ENCODE data around the gene ASCC1.

ASCC1 gene

GRCh38 chr10:72134785-72135767 lies 81.0 kb downstream of the ASCC1 start:
- in situ Hi-C loops (cut with MboI; ENCODE audit: low sequenced_read_pairs) = no loop called here
- H3K4me3 ChIP-seq = no peak overlapping the region
- no peak for DNase-seq (ENCODE audit: low spot score in 2 of 2)

GRCh38 chr10:72133517-72133916 lies 82.6 kb downstream of the ASCC1 start:
- in situ Hi-C loops (cut with MboI; ENCODE audit: low sequenced_read_pairs) = no loop called here
- Histone ChIP-seq H3K4me3 (no peak overlapping the region), H3K36me3 (replicated peaks) (no peaks in the 10 kb centered on the region), H3K4me1 (peaks cover 5% of the 10 kb centered on the region), H3K9me3 (no peaks in the 10 kb centered on the region), H3K27me3 (ENCODE audit: low read depth) (no peaks in the 10 kb centered on the region)
- DNase-seq (ENCODE audit: low spot score in 2 of 2) = no peak

More at GRCh38 chr10:72134785-72135767, 81.0 kb downstream of the ASCC1 start:
- no peaks in the 10 kb centered on the region for H3K9me3 ChIP-seq
- no peaks in the 10 kb centered on the region for H3K27me3 ChIP-seq (ENCODE audit: low read depth)
- peaks cover 8% of the 10 kb centered on the region for H3K4me1 ChIP-seq
- no peaks in the 10 kb centered on the region for H3K36me3 ChIP-seq (replicated peaks)

- no peak for DNase-seq (ENCODE audit: low spot score in 2 of 2)
- in situ Hi-C loops (cut with MboI; ENCODE audit: low sequenced_read_pairs) = no loop called here
- Histone ChIP-seq H3K9me3 (no peaks in the 10 kb centered on the region), H3K4me3 (no peak overlapping the region), H3K27me3 (ENCODE audit: low read depth) (no peaks in the 10 kb centered on the region), H3K4me1 (peaks cover 12% of the 10 kb centered on the region), H3K36me3 (replicated peaks) (no peaks in the 10 kb centered on the region)
Measured at GRCh38 chr10:72132854-72133253, 83.2 kb downstream of the ASCC1 start.

GRCh38 chr10:72127571-72127970 lies 88.5 kb downstream of the ASCC1 start:
- no peaks in the 10 kb centered on the region for H3K27me3 ChIP-seq (ENCODE audit: low read depth)
- H3K9me3 ChIP-seq = no peaks in the 10 kb centered on the region
- H3K36me3 ChIP-seq (replicated peaks) = no peaks in the 10 kb centered on the region
- DNase-seq (ENCODE audit: low spot score in 2 of 2) = no peak
- in situ Hi-C loops (cut with MboI; ENCODE audit: low sequenced_read_pairs) = no loop called here
- H3K4me3 ChIP-seq = no peak overlapping the region
- peaks cover 49% of the 10 kb centered on the region for H3K4me1 ChIP-seq

- no peaks in the 10 kb centered on the region for H3K27me3 ChIP-seq (ENCODE audit: low read depth)
- H3K4me3 ChIP-seq = no peak overlapping the region
- H3K9me3 ChIP-seq = no peaks in the 10 kb centered on the region
- in situ Hi-C loops (cut with MboI; ENCODE audit: low sequenced_read_pairs) = no loop called here
- H3K4me1 ChIP-seq = peaks cover 49% of the 10 kb centered on the region
- DNase-seq (ENCODE audit: low spot score in 2 of 2) = peak; percentile 40 to 60
- no peaks in the 10 kb centered on the region; the same call in 1 of the 2 replicates for H3K36me3 ChIP-seq (replicated peaks)
Measured at GRCh38 chr10:72126872-72127232, 89.2 kb downstream of the ASCC1 start.

- DNase-seq (ENCODE audit: low spot score in 2 of 2) = peak; percentile 54 to 92
- Histone ChIP-seq H3K27me3 (ENCODE audit: low read depth) (no peaks in the 10 kb centered on the region), H3K4me1 (peaks cover 49% of the 10 kb centered on the region), H3K9me3 (no peaks in the 10 kb centered on the region), H3K36me3 (replicated peaks) (no peaks in the 10 kb centered on the region; the same call in 1 of the 2 replicates), H3K4me3 (no peak overlapping the region)
- in situ Hi-C loops (cut with MboI; ENCODE audit: low sequenced_read_pairs) = no loop called here
Measured at GRCh38 chr10:72126184-72126871, 89.7 kb downstream of the ASCC1 start.

GRCh38 chr10:72124989-72125388 lies 91.1 kb downstream of the ASCC1 start:
- Histone ChIP-seq H3K27me3 (ENCODE audit: low read depth) (no peaks in the 10 kb centered on the region), H3K9me3 (no peaks in the 10 kb centered on the region), H3K36me3 (replicated peaks) (no peaks in the 10 kb centered on the region; the same call in 1 of the 2 replicates), H3K4me1 (peaks cover 49% of the 10 kb centered on the region), H3K4me3 (no peak overlapping the region)
- in situ Hi-C loops (cut with MboI; ENCODE audit: low sequenced_read_pairs) = no loop called here
- DNase-seq (ENCODE audit: low spot score in 2 of 2) = no peak

GRCh38 chr10:72124381-72124780 lies 91.7 kb downstream of the ASCC1 start:
- Histone ChIP-seq H3K4me1 (peaks cover 49% of the 10 kb centered on the region), H3K9me3 (no peaks in the 10 kb centered on the region)
- in situ Hi-C loops (cut with MboI; ENCODE audit: low sequenced_read_pairs) = no loop called here

GRCh38 chr10:72123616-72124015 lies 92.5 kb downstream of the ASCC1 start:
- Histone ChIP-seq H3K27me3 (ENCODE audit: low read depth) (no peaks in the 10 kb centered on the region), H3K9me3 (no peaks in the 10 kb centered on the region), H3K4me1 (peaks cover 45% of the 10 kb centered on the region), H3K36me3 (replicated peaks) (no peaks in the 10 kb centered on the region; the same call in 1 of the 2 replicates), H3K4me3 (no peak overlapping the region)
- peak; percentile 43 to 82 for DNase-seq (ENCODE audit: low spot score in 2 of 2)
- in situ Hi-C loops (cut with MboI; ENCODE audit: low sequenced_read_pairs) = no loop called here

More at GRCh38 chr10:72124381-72124780, 91.7 kb downstream of the ASCC1 start:
- no peak for DNase-seq (ENCODE audit: low spot score in 2 of 2)
- Histone ChIP-seq H3K36me3 (replicated peaks) (no peaks in the 10 kb centered on the region; the same call in 1 of the 2 replicates), H3K27me3 (ENCODE audit: low read depth) (no peaks in the 10 kb centered on the region), H3K4me3 (no peak overlapping the region)

GRCh38 chr10:72122221-72122620 lies 93.9 kb downstream of the ASCC1 start:
- H3K9me3 ChIP-seq = no peaks in the 10 kb centered on the region
- H3K4me1 ChIP-seq = peaks cover 31% of the 10 kb centered on the region
- H3K4me3 ChIP-seq = no peak overlapping the region
- in situ Hi-C loops (cut with MboI; ENCODE audit: low sequenced_read_pairs) = no loop called here
- no peak for DNase-seq (ENCODE audit: low spot score in 2 of 2)
- H3K36me3 ChIP-seq (replicated peaks) = no peaks in the 10 kb centered on the region; the same call in 1 of the 2 replicates
- no peaks in the 10 kb centered on the region for H3K27me3 ChIP-seq (ENCODE audit: low read depth)

GRCh38 chr10:72121389-72121788 lies 94.7 kb downstream of the ASCC1 start:
- in situ Hi-C loops (cut with MboI; ENCODE audit: low sequenced_read_pairs) = no loop called here
- H3K4me1 ChIP-seq = peaks cover 24% of the 10 kb centered on the region
- H3K27me3 ChIP-seq (ENCODE audit: low read depth) = no peaks in the 10 kb centered on the region
- no peaks in the 10 kb centered on the region; the same call in 1 of the 2 replicates for H3K36me3 ChIP-seq (replicated peaks)
- peaks cover 5% of the 10 kb centered on the region for H3K9me3 ChIP-seq
- DNase-seq (ENCODE audit: low spot score in 2 of 2) = no peak
- H3K4me3 ChIP-seq = no peak overlapping the region

- H3K9me3 ChIP-seq = peaks cover 6% of the 10 kb centered on the region
- in situ Hi-C loops (cut with MboI; ENCODE audit: low sequenced_read_pairs) = no loop called here
- no peaks in the 10 kb centered on the region for H3K36me3 ChIP-seq (replicated peaks)
- no peak overlapping the region for H3K4me3 ChIP-seq
- no peak for DNase-seq (ENCODE audit: low spot score in 2 of 2)
- no peaks in the 10 kb centered on the region for H3K4me1 ChIP-seq
- H3K27me3 ChIP-seq (ENCODE audit: low read depth) = no peaks in the 10 kb centered on the region
Measured at GRCh38 chr10:72116372-72116771, 99.7 kb downstream of the ASCC1 start.

- in situ Hi-C loops (cut with MboI; ENCODE audit: low sequenced_read_pairs) = no loop called here
Measured at GRCh38 chr10:72114706-72115450, 101.2 kb downstream of the ASCC1 start.

More at GRCh38 chr10:72114706-72115450, 101.2 kb downstream of the ASCC1 start:
- peaks cover 6% of the 10 kb centered on the region for H3K9me3 ChIP-seq
- H3K4me1 ChIP-seq = no peaks in the 10 kb centered on the region
- no peak overlapping the region for H3K4me3 ChIP-seq
- H3K27me3 ChIP-seq (ENCODE audit: low read depth) = no peaks in the 10 kb centered on the region
- no peak for DNase-seq (ENCODE audit: low spot score in 2 of 2)
- H3K36me3 ChIP-seq (replicated peaks) = no peaks in the 10 kb centered on the region
